GM06990 (cell line): ENCODE measurements around the gene SEL1L3.

Experiments used
- DNase-seq: peaks from one replicate; pipeline ENCODE4 v3.0.0-alpha.2; 2011; ENCODE audit not compliant: insufficient read length; ENCODE audit errors: extremely low read depth
- H3K27me3 ChIP-seq: replicated peaks from 2 replicates; pipeline ENCODE4 v1.6.0; 2011; ENCODE audit warnings: low read length; ENCODE audit not compliant: control insufficient read depth, insufficient read depth
- H3K36me3 ChIP-seq: 2 replicates; pipeline ENCODE4 v1.5.1; 2011; ENCODE audit warnings: low read length; ENCODE audit not compliant: control insufficient read depth, insufficient read depth
- H3K4me3 ChIP-seq: replicated peaks from 2 replicates; pipeline ENCODE4 v1.5.1; 2011; ENCODE audit warnings: low read depth, mild to moderate bottlenecking, control low read depth, low read length
- TF ChIP-seq, protein P1 (sequence below): IDR thresholded peaks from 2 replicates; pipeline ENCODE4 v1.5.1; 2011; ENCODE audit warnings: low read length, control low read depth, mild to moderate bottlenecking, inconsistent platforms; ENCODE audit not compliant: insufficient read depth, poor library complexity, severe bottlenecking

SEL1L3 gene

GRCh38 chr4:25749150-25749794 is 113.5 kb downstream of the SEL1L3 start:
- TF ChIP-seq, protein P1, sequence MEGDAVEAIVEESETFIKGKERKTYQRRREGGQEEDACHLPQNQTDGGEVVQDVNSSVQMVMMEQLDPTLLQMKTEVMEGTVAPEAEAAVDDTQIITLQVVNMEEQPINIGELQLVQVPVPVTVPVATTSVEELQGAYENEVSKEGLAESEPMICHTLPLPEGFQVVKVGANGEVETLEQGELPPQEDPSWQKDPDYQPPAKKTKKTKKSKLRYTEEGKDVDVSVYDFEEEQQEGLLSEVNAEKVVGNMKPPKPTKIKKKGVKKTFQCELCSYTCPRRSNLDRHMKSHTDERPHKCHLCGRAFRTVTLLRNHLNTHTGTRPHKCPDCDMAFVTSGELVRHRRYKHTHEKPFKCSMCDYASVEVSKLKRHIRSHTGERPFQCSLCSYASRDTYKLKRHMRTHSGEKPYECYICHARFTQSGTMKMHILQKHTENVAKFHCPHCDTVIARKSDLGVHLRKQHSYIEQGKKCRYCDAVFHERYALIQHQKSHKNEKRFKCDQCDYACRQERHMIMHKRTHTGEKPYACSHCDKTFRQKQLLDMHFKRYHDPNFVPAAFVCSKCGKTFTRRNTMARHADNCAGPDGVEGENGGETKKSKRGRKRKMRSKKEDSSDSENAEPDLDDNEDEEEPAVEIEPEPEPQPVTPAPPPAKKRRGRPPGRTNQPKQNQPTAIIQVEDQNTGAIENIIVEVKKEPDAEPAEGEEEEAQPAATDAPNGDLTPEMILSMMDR, result no peak
- no peaks in the 10 kb centered on the region for H3K27me3 ChIP-seq
- no peak for DNase-seq
- no peaks in the 10 kb centered on the region; the same call in 1 of the 2 replicates for H3K36me3 ChIP-seq
- no peak overlapping the region for H3K4me3 ChIP-seq

GRCh38 chr4:25743971-25744370 is 118.8 kb downstream of the SEL1L3 start:
- no peaks in the 10 kb centered on the region; the same call in 1 of the 2 replicates for H3K36me3 ChIP-seq
- H3K4me3 ChIP-seq, result no peak overlapping the region
- no peaks in the 10 kb centered on the region for H3K27me3 ChIP-seq
- TF ChIP-seq, protein P1, result no peak
- no peak for DNase-seq

GRCh38 chr4:25729564-25729963 is 133.2 kb downstream of the SEL1L3 start:
- Histone ChIP-seq H3K27me3 (no peaks in the 10 kb centered on the region), H3K4me3 (no peak overlapping the region), H3K36me3 (no peaks in the 10 kb centered on the region)
- TF ChIP-seq, protein P1, result no peak
- no peak for DNase-seq

GRCh38 chr4:25728886-25729285 is 133.9 kb downstream of the SEL1L3 start:
- no peak for DNase-seq
- Histone ChIP-seq H3K27me3 (no peaks in the 10 kb centered on the region), H3K4me3 (no peak overlapping the region), H3K36me3 (no peaks in the 10 kb centered on the region)
- TF ChIP-seq, protein P1, result no peak

DNA sequence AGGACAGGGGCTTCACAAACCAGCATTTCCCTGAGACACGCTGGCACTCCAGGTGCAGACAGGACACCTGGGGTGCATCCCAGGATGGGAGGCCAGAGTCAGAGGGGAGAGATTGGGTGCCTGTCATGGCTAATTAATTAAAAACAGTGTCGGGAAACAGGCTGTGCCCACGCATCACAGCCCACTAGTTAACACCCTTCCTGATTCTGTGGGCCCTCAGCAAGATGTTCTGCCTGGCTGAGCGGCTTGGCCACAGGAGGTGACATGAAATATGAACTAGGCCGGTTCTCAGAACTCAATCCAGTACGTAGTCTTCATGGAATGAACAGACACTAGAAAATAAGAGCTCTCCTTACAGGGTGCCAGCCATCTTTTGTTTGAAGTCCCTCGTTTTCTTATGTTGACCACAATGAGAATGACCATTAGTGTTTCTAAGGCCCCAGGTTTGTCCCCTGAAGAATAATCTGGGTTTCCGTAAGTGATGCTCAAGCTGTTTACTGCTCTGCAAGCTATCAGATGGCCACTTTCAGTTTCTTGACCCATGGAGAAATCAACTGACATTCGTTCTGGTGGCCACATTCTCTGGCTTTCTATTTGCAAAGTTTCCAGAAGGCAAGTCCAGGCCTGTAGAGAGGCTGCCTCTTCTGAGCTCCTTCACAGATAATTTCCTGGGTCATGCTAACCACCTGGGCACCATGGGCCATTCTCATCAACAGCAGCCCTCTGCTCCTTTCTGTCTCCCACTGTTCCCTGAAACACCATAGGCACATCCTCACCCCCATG is 134.9 kb downstream of the SEL1L3 start:
- TF ChIP-seq, protein P1, result no peak
- H3K27me3 ChIP-seq, result no peaks in the 10 kb centered on the region
- H3K4me3 ChIP-seq, result no peak overlapping the region
- peak; percentile 29 for DNase-seq
- H3K36me3 ChIP-seq, result no peaks in the 10 kb centered on the region
